HG03520 (cell line): ENCODE data around the gene PSKH1.

Experiments used
- ATAC-seq: cut with Tn5 transposase; IDR thresholded peaks from one replicate; pipeline ENCODE4 v1.9.1; 2021; ENCODE audit warnings: mild to moderate bottlenecking, moderate library complexity; ENCODE audit not compliant: unreplicated experiment

Gene PSKH1

GRCh38 chr16:67975321-67976105 is 82.5 kb downstream of the PSKH1 start:
- no peak for ATAC-seq

GRCh38 chr16:67976205-67976604 is 83.2 kb downstream of the PSKH1 start:
- no peak for ATAC-seq

- ATAC-seq = no peak
Observed at GRCh38 chr16:67977005-67977404, 84.0 kb downstream of the PSKH1 start.

GRCh38 chr16:67977469-67978227 is 84.6 kb downstream of the PSKH1 start:
- ATAC-seq = no peak
